Naive B cell (primary cell): ENCODE results near the gene FAM221A. TPM values are rescaled to one million over a fixed set of nuclear protein-coding genes. Genes with fewer than 3 reads are reported as not detected.

ENCODE experiments used
- ATAC-seq, 2 donors: fragments of 150-1000 bp; cut with Tn5 transposase; 2 replicates each; pipeline ENCODE4 v1.10.0; 2021; ENCODE audit warnings: low read depth in 2 of 2, mild to moderate bottlenecking in 2 of 2, moderate library complexity in 2 of 2
- DNase-seq: peaks from one replicate; pipeline ENCODE4 v3.0.0; 2022
- H3K27ac Mint-ChIP-seq, 6 donors: one replicate each; pipeline ENCODE4 v1.8.0; 2020 to 2022; ENCODE audit warnings: mild to moderate bottlenecking in 6 of 6, mixed read lengths in 6 of 6, moderate library complexity in 5 of 6, inconsistent platforms in 2 of 6
- H3K27me3 Mint-ChIP-seq, 3 donors: one replicate each; pipeline ENCODE4 v1.8.0; 2021 to 2022; ENCODE audit warnings: mixed read lengths in 3 of 3, mild to moderate bottlenecking in 1 of 3
- H3K36me3 Mint-ChIP-seq, 2 donors: one replicate each; pipeline ENCODE4 v1.8.0; 2020 to 2022; ENCODE audit warnings: mixed read lengths in 2 of 2, inconsistent platforms in 1 of 2, mild to moderate bottlenecking in 1 of 2
- H3K4me1 Mint-ChIP-seq, 3 donors: one replicate each; pipeline ENCODE4 v1.8.0; 2020 to 2022; ENCODE audit warnings: mixed read lengths in 3 of 3, inconsistent platforms in 1 of 3, mild to moderate bottlenecking in 1 of 3, moderate library complexity in 1 of 3
- H3K4me3 Mint-ChIP-seq, 8 donors: one replicate each; pipeline ENCODE4 v1.8.0; 2020 to 2022; ENCODE audit warnings: mild to moderate bottlenecking in 8 of 8, mixed read lengths in 8 of 8, moderate library complexity in 8 of 8, inconsistent platforms in 2 of 8
- H3K9me3 Mint-ChIP-seq, 7 donors: one replicate each; pipeline ENCODE4 v1.8.0; 2020 to 2022; ENCODE audit warnings: mixed read lengths in 7 of 7, mild to moderate bottlenecking in 5 of 7, inconsistent platforms in 2 of 7, moderate library complexity in 1 of 7
- polyA plus RNA-seq, 6 donors: library from polyadenylated mRNA; unstranded; fragments of 300-500 nt; fragmentation: Illumina TruSeq; gene quantifications; one replicate each; pipeline ENCODE4 v1.2.3, GENCODE V29; 2021; ENCODE audit warnings: low read depth in 6 of 6

Gene FAM221A, protein sequence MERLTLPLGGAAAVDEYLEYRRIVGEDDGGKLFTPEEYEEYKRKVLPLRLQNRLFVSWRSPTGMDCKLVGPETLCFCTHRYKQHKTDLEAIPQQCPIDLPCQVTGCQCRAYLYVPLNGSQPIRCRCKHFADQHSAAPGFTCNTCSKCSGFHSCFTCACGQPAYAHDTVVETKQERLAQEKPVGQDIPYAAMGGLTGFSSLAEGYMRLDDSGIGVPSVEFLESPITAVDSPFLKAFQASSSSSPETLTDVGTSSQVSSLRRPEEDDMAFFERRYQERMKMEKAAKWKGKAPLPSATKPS
- polyA plus RNA-seq = 1 to 10 TPM; 2.1 to 4.8 (median 3.3) TPM

DNA sequence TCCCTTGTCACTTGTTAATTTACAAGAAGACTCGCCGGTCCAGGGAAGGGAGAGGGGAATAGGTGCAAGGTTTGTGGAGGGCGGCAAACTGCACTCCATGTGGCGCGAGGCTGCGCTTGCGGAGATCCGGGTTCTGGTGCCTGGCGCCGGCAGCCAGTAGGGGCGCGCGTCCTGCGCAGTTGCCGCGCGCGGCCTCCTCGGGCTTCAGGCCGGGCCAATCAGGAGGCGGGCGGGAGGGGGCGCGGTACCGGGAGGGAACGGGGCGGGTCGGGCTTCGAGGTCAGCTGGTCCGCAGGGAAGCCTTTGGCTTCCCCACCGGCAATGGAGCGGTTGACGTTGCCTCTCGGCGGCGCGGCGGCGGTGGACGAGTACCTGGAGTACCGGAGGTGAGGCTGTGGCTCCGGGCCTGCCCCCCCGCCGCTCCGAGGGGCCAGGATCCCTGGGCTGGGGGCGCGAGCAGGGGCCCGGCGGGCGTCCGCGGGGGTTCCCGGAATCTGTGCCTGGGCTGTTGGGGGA, at the start of gene FAM221A:
Gene FAM221A (plus strand): TSS at position 302 of the 516 bp plus-strand sequence. CDS start 20 bp downstream, at position 322.
- DNase-seq (peak; percentile 71), ATAC-seq (peak; percentile 96 to 97)
- Mint-ChIP-seq H3K4me1 (peaks cover 3 to 19% (median 18%) of the 10 kb centered on the region in 3 donors), H3K9me3 (peaks cover 0 to 2% (median 0%) of the 10 kb centered on the region in 7 donors), H3K27me3 (peaks cover 0 to 2% (median 0%) of the 10 kb centered on the region in 3 donors), H3K36me3 (no peaks in the 10 kb centered on the region), H3K27ac (peak within 1 kb of the TSS in 5 of 6 donors; percentile 33 to 82 (median 55)), H3K4me3 (peak within 1 kb of the TSS; percentile 86 to 97 (median 94))

- Mint-ChIP-seq H3K4me3 (no peak overlapping the region), H3K9me3 (peaks cover 0 to 1% (median 0%) of the 10 kb centered on the region in 7 donors)
- ATAC-seq = no peak
Measured at GRCh38 chr7:23633417-23633816, 46.6 kb upstream of the FAM221A start.

DNA sequence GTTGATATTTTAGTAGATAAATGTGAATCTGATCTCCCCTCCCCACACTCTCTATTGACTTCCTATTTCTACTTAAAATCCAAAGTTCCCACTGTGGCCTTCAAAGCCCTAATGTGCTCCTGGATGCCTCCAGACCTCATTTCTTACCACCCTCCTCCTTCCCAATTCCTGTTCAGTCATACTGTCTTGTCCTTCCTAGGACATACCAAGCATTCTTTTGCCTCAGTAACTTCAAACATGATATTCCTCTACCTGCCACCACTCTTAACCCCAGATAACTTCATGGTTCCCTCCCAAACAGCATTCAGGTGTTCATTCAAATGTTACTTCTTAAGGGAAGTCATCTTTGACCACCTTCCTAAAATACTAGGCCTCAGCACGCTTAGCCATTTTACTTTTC, 34.2 kb upstream of the FAM221A start:
- Mint-ChIP-seq H3K4me3 (no peak overlapping the region), H3K9me3 (peaks cover 0 to 2% (median 0%) of the 10 kb centered on the region in 7 donors), H3K36me3 (peaks cover 0 to 4% of the 10 kb centered on the region in 2 donors), H3K4me1 (no peaks in the 10 kb centered on the region), H3K27ac (peak overlapping the region in 1 of 6 donors; percentile 81), H3K27me3 (no peaks in the 10 kb centered on the region)
- ATAC-seq = no peak
- no peak for DNase-seq

More at GRCh38 chr7:23633417-23633816, 46.6 kb upstream of the FAM221A start:
- H3K4me1 Mint-ChIP-seq = peaks cover 0 to 5% (median 4%) of the 10 kb centered on the region in 3 donors
- peaks cover 8 to 9% of the 10 kb centered on the region in 2 donors for H3K36me3 Mint-ChIP-seq
- DNase-seq = no peak
- H3K27ac Mint-ChIP-seq = peak overlapping the region in 1 of 6 donors; percentile 11
- H3K27me3 Mint-ChIP-seq = no peaks in the 10 kb centered on the region

- no peak for ATAC-seq
- DNase-seq = no peak
- Mint-ChIP-seq H3K4me3 (no peak overlapping the region), H3K27me3 (peaks cover 0 to 8% (median 0%) of the 10 kb centered on the region in 3 donors), H3K9me3 (peaks cover 21 to 75% (median 52%) of the 10 kb centered on the region in 7 donors), H3K27ac (peak overlapping the region in 1 of 6 donors; percentile 23), H3K36me3 (peaks cover 26 to 39% of the 10 kb centered on the region in 2 donors), H3K4me1 (no peaks in the 10 kb centered on the region)
Measured at GRCh38 chr7:23653942-23654341, 26.1 kb upstream of the FAM221A start.

- ATAC-seq (no peak), DNase-seq (no peak)
- Mint-ChIP-seq H3K27ac (no peak overlapping the region), H3K4me1 (no peaks in the 10 kb centered on the region), H3K36me3 (peaks cover 27 to 43% of the 10 kb centered on the region in 2 donors), H3K4me3 (no peak overlapping the region), H3K9me3 (peaks cover 22 to 80% (median 56%) of the 10 kb centered on the region in 7 donors), H3K27me3 (peaks cover 0 to 8% (median 0%) of the 10 kb centered on the region in 3 donors)
Measured at GRCh38 chr7:23654508-23654907, 25.5 kb upstream of the FAM221A start.

DNA sequence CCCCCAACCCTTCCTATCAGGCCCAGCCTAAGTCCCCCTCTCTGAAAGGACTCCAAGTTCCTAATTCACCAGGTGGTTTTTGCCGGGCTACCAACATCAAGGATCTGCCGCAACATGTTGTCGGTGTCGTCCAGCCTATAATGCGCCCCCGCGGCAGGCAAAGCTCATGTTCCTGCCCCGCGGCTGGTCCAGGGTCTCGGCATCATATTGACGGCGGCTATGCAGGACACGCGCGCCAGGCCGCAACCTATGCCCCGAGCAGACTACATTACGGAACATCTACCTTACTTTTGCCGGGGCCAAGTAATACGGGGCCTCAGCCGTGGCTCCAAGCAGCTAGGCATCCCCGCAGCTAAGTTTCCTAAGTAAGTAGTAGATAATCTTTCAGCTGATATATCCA, 24.6 kb upstream of the FAM221A start:
- Mint-ChIP-seq H3K36me3 (peaks cover 27 to 43% of the 10 kb centered on the region in 2 donors), H3K4me1 (no peaks in the 10 kb centered on the region), H3K27me3 (peaks cover 0 to 8% (median 0%) of the 10 kb centered on the region in 3 donors), H3K4me3 (no peak overlapping the region), H3K9me3 (peaks cover 22 to 84% (median 57%) of the 10 kb centered on the region in 7 donors), H3K27ac (no peak overlapping the region)
- ATAC-seq (no peak), DNase-seq (no peak)

GRCh38 chr7:23658831-23659427, 21.1 kb upstream of the FAM221A start:
- DNase-seq = no peak
- H3K4me3 Mint-ChIP-seq = no peak overlapping the region
- H3K9me3 Mint-ChIP-seq = peaks cover 15 to 66% (median 47%) of the 10 kb centered on the region in 7 donors
- peaks cover 0 to 15% (median 8%) of the 10 kb centered on the region in 3 donors for H3K27me3 Mint-ChIP-seq
- ATAC-seq = no peak
- no peak overlapping the region for H3K27ac Mint-ChIP-seq
- no peaks in the 10 kb centered on the region for H3K4me1 Mint-ChIP-seq
- peaks cover 20 to 37% of the 10 kb centered on the region in 2 donors for H3K36me3 Mint-ChIP-seq

GRCh38 chr7:23661385-23661784, 18.6 kb upstream of the FAM221A start:
- DNase-seq (no peak), ATAC-seq (no peak)
- Mint-ChIP-seq H3K4me1 (no peaks in the 10 kb centered on the region), H3K9me3 (peaks cover 14 to 53% (median 29%) of the 10 kb centered on the region in 7 donors), H3K4me3 (no peak overlapping the region), H3K36me3 (peaks cover 20 to 28% of the 10 kb centered on the region in 2 donors), H3K27ac (no peak overlapping the region), H3K27me3 (peaks cover 0 to 15% (median 8%) of the 10 kb centered on the region in 3 donors)

- H3K9me3 Mint-ChIP-seq = peaks cover 7 to 44% (median 24%) of the 10 kb centered on the region in 7 donors
Measured at GRCh38 chr7:23662124-23662983, 17.6 kb upstream of the FAM221A start.

DNA sequence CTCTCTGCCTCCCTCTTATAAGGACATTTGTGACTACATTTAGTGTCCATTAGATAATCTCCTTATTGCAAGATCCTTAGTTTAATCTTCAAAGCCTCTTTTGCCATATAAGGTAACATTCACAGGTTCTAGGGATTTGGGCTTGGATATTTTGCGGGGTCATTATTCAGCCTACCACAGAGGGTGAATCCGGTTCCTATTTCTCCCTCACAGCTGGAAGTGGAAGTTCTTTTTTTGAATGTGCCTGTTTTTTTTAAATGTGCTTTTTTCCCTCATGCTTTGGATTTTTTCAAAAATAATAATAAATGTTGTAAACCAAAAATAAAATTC, 17.1 kb upstream of the FAM221A start:
- Mint-ChIP-seq H3K4me1 (no peaks in the 10 kb centered on the region), H3K36me3 (peaks cover 17 to 23% of the 10 kb centered on the region in 2 donors), H3K4me3 (no peak overlapping the region), H3K27ac (no peak overlapping the region), H3K9me3 (peaks cover 5 to 38% (median 20%) of the 10 kb centered on the region in 7 donors), H3K27me3 (peaks cover 0 to 21% (median 0%) of the 10 kb centered on the region in 3 donors)
- ATAC-seq (no peak), DNase-seq (no peak)

More at GRCh38 chr7:23662124-23662983, 17.6 kb upstream of the FAM221A start:
- ATAC-seq = no peak
- Mint-ChIP-seq H3K4me3 (no peak overlapping the region), H3K36me3 (peaks cover 21 to 23% of the 10 kb centered on the region in 2 donors), H3K27ac (no peak overlapping the region), H3K4me1 (no peaks in the 10 kb centered on the region), H3K27me3 (peaks cover 0 to 21% (median 2%) of the 10 kb centered on the region in 3 donors)
- DNase-seq = no peak

DNA sequence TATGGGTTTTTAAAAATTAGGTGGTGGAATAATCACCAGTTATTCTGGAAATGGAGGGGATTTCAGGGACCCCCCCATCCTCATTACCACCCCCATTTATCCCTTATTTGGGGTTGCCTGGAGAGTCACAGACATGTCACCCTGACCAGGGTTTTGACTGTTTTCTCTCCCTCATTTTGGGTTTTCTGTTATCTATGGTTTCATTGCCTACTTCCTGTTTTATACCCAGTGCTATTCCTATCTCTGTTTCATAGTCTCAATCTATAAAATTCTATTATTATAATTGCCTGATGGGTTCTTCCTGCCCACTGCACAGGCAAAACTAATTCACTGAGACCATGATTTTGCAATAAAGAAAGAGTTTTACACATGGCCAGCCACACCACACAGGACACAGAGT, 15.9 kb upstream of the FAM221A start:
- H3K36me3 Mint-ChIP-seq = peaks cover 9 to 16% of the 10 kb centered on the region in 2 donors

DNA sequence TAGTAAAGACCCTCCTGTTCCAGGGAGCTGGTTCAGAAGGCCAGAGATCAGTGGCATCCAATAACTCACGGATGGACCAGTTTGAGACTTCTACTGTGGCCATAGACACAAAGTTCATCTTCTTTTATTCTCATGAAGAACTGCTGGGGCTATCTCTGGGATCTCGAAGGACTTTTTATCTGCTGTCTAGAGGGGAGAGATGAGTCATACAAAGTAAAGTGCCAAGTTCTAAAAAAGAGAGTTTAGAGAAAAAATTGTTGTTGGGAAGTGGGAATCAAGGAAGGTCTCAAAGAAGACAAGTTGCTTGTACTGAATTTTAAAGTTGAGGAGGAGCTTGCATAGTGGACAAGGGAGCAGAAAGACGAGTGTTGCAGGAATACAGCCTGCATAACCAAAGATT, 8.0 kb upstream of the FAM221A start:
- peaks cover 0 to 2% (median 0%) of the 10 kb centered on the region in 7 donors for H3K9me3 Mint-ChIP-seq
- H3K4me3 Mint-ChIP-seq = no peak overlapping the region
- H3K27ac Mint-ChIP-seq = no peak overlapping the region
- H3K36me3 Mint-ChIP-seq = peaks cover 0 to under 1% of the 10 kb centered on the region in 2 donors
- no peak for DNase-seq
- ATAC-seq = no peak
- peaks cover 0 to 8% (median 0%) of the 10 kb centered on the region in 3 donors for H3K27me3 Mint-ChIP-seq
- H3K4me1 Mint-ChIP-seq = no peaks in the 10 kb centered on the region

More for the DNA sequence above, 15.9 kb upstream of the FAM221A start:
- no peaks in the 10 kb centered on the region for H3K4me1 Mint-ChIP-seq
- no peak for ATAC-seq
- no peak overlapping the region for H3K4me3 Mint-ChIP-seq
- DNase-seq = no peak
- H3K9me3 Mint-ChIP-seq = peaks cover 0 to 28% (median 12%) of the 10 kb centered on the region in 7 donors
- H3K27ac Mint-ChIP-seq = no peak overlapping the region
- H3K27me3 Mint-ChIP-seq = peaks cover 0 to 21% (median 0%) of the 10 kb centered on the region in 3 donors
